Mucosa of stomach (tissue), 1 donor: ENCODE data around the gene FABP3.
"Not testable (repeated sequence)": the region's sequence is repeated elsewhere in the genome, so short reads cannot be mapped to it uniquely, and the experiment has no call there.

Source experiments
- H3K27me3 ChIP-seq: one replicate; pipeline ENCODE4 v1.7.0; 2013; ENCODE audit warnings: mild to moderate bottlenecking, low read length; ENCODE audit not compliant: control insufficient read depth, insufficient read depth
- H3K36me3 ChIP-seq: one replicate; pipeline ENCODE4 v1.7.0; 2013; ENCODE audit warnings: low read length; ENCODE audit not compliant: control insufficient read depth, insufficient read depth
- H3K4me1 ChIP-seq: one replicate; pipeline ENCODE4 v1.7.0; 2013; ENCODE audit warnings: mild to moderate bottlenecking, low read length; ENCODE audit not compliant: control insufficient read depth, insufficient read depth
- H3K4me3 ChIP-seq: one replicate; pipeline ENCODE4 v1.7.0; 2013; ENCODE audit warnings: low read length
- H3K9ac ChIP-seq: one replicate; pipeline ENCODE4 v1.7.0; 2013; ENCODE audit warnings: mild to moderate bottlenecking, low read length, moderate library complexity
- H3K9me3 ChIP-seq: one replicate; pipeline ENCODE4 v1.7.0; 2013; ENCODE audit warnings: mild to moderate bottlenecking, low read length, moderate library complexity; ENCODE audit not compliant: control insufficient read depth
- donor health status: Pancreatic carcinoma.

The FABP3 gene

DNA sequence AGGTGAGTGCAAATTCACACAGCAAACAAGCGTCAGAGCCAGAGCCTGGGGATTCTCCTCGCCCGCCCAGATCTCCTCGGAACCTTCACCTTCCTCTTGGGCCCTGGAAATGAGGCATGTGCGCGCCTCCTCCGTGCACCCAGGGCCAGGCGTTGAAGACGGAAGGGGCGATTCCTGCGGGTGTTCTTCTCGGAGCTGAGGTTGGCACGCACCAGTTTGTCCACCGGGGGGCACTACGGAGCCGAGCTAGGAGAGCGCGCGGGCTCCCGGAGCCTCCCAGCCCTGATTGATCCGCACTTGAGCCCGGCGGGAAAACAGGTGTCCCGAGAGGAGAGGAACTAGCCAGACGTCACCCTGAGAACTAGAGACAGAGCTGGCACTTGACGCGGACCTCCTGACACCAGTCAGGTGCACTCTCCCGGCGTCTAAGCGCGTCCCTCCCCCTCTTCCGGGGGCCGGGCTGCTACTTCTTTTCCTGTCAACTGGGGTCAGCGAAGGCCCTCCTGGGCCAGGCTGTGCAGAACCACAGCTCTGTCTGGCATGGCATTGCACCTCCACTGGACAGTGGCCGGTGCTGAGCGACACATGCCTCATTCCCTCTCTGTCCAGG lies 21.8 kb upstream of the FABP3 start:
- H3K9ac ChIP-seq = peak overlapping the region; percentile 26
- no peak overlapping the region for H3K4me3 ChIP-seq
- H3K4me1 ChIP-seq = peaks cover 23% of the 10 kb centered on the region
- no peaks in the 10 kb centered on the region for H3K9me3 ChIP-seq
- no peaks in the 10 kb centered on the region for H3K27me3 ChIP-seq
- H3K36me3 ChIP-seq = no peaks in the 10 kb centered on the region

DNA sequence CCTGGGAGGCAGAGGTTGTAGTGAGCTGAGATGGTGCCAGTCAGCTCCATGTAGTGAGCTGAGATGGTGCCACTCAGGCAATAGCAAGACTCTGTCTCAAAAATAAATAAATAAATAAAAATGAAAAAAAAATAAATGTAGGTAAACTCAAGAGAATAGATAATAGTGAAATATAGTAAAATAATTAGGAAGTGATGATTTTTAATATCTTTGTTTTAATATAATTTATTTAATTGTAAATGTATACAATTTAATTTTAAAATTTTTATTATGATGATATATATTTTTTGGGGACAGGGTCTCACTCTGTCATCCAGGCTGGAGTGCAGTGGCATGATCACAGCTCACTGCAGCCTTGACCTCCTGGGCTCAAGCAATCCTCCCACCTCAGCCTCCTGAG lies 20.6 kb upstream of the FABP3 start:
- Histone ChIP-seq H3K4me1 (peaks cover 25% of the 10 kb centered on the region), H3K9ac (no peak overlapping the region), H3K4me3 (no peak overlapping the region), H3K9me3 (no peaks in the 10 kb centered on the region), H3K36me3 (no peaks in the 10 kb centered on the region), H3K27me3 (no peaks in the 10 kb centered on the region)

DNA sequence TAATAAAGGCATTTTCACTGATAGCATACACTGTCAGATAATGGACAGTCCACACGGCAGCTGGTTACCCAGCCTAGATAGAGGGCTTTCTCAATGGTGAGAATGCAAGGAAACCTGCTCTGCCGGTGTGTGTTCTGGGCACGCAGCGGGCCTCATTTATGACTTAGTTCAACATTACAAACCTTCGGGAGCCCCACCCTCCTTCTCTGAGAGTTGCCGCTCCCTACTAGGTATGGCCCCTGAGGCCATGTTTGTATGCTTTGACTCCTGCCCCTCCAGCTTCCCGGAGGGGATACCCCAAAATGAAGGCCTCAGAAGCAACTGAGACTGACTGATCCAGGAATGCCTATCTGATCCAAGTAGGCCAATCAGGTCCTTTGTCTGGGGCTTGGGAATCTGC lies 17.2 kb upstream of the FABP3 start:
- H3K36me3 ChIP-seq = no peaks in the 10 kb centered on the region
- no peak overlapping the region for H3K9ac ChIP-seq
- H3K27me3 ChIP-seq = no peaks in the 10 kb centered on the region
- H3K4me1 ChIP-seq = peaks cover 20% of the 10 kb centered on the region
- no peaks in the 10 kb centered on the region for H3K9me3 ChIP-seq
- no peak overlapping the region for H3K4me3 ChIP-seq

DNA sequence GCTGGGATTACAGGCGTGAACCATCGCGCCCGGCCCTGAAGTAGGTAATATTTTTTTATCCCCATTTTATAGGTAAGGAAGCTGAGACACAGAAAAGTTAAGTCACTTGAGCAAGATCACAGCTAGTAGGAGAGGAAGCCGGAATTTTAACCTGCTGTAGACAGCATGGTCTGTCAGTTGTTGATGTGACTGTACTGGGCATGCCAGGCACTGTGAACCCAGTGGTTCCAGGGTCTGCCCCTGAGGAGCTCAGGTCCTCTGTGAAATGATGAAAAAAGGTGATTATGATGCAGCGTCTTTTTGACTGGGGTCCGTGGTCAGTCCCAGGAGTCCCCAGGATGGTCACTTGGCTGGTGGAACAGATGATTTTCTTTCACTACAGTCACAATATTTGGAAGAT lies 16.7 kb upstream of the FABP3 start:
- Histone ChIP-seq H3K9me3 (no peaks in the 10 kb centered on the region), H3K4me3 (no peak overlapping the region), H3K36me3 (no peaks in the 10 kb centered on the region), H3K27me3 (no peaks in the 10 kb centered on the region), H3K4me1 (peaks cover 15% of the 10 kb centered on the region), H3K9ac (no peak overlapping the region)

DNA sequence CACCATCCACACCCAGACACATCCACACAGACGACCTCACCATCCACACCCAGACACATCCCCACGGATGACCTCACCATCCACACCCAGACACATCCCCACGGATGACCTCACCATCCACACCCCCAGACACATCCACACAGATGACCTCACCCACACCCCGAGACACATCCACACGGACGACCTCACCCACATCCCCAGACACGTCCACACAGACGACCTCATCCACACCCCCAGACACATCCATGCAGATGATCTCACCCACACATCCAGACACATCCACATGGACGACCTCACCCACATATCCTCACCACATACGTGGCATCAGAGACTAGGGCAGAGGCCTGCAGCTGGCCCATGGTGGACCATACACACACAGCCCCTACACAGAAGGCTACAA lies 14.7 kb upstream of the FABP3 start:
- Histone ChIP-seq H3K4me3 (no peak overlapping the region), H3K9me3 (no peaks in the 10 kb centered on the region), H3K9ac (no peak overlapping the region), H3K36me3 (no peaks in the 10 kb centered on the region), H3K4me1 (peaks cover 11% of the 10 kb centered on the region), H3K27me3 (no peaks in the 10 kb centered on the region)

DNA sequence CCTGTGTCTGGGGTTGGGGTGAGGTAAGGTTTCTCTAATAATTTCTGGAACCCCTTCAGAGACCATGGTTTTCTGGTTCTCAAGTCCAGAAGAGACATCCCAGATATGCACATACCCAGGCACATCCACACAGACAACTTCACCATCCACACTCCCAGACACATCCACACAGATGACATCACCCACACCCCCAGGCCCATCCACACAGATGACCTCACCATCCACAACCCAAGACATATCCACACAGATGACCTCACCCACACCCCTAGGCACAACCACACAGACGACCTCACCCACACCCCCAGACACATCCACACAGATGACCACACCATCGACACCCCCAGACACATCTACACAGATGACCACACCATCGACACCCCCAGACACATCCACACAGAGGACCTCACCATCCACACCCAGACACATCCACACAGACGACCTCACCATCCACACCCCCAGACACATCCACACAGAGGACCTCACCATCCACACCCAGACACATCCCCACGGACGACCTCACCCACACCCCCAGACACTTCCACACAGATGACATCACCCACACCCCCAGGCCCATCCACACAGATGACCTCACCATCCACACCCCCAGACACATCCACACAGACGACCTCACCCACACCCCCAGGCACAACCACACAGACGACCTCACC lies 13.8 kb upstream of the FABP3 start:
- H3K36me3 ChIP-seq, H3K27me3 ChIP-seq, H3K9ac ChIP-seq, H3K4me3 ChIP-seq, H3K9me3 ChIP-seq: not testable (repeated sequence)
- H3K4me1 ChIP-seq = peaks cover 15% of the 10 kb centered on the region

DNA sequence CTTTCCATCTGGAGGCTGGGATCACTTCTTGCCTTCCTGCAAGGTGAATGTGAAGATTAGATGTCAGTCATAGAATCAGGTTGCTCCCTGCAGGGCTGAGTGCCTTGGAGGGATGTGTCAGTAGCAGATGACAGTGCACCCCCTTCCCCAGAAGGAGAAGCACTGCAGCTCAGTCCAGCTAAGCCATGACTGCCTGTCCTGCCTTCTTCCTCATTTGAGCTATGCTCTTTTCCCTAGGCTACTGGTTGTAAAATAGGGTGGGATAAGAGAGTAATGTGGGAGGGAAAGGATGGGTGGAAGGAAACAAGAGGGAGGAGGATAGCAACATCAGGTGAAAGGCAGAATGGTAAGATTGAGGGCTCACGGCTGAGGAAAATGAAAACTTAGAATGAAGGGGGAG lies 11.1 kb upstream of the FABP3 start:
- no peak overlapping the region for H3K4me3 ChIP-seq
- no peaks in the 10 kb centered on the region for H3K36me3 ChIP-seq
- H3K27me3 ChIP-seq = no peaks in the 10 kb centered on the region
- no peak overlapping the region for H3K9ac ChIP-seq
- no peaks in the 10 kb centered on the region for H3K9me3 ChIP-seq
- H3K4me1 ChIP-seq = peaks cover 11% of the 10 kb centered on the region

DNA sequence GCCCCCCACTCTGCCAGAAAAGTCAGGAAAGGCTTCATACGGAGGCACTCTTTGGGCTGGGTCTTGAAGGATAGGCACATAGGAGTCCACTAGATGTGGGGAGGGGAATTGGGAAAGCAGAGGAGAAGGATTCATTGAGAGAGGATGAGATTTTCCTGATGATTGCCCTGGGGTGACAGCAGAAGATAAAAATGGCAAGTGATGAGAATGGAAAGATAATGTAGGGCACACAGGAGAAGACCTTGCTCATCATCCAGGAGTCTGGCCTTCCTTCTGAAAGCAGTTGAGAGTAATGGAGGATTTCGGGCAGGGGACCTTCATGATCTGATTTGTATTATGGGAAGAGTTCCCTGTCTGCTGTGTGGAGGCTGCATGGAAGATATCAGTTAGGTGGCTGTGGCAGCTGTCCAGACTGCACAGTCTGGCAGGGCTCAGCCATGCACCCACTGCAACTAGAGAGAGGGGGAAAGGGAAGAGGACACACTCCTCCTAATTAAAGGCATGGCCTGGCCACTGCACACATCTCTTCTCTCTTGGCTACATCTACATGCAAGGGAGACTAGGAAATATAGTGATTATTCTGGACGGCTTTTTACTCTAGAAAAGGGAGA lies 9.6 kb upstream of the FABP3 start:
- peaks cover 11% of the 10 kb centered on the region for H3K4me1 ChIP-seq
- no peak overlapping the region for H3K4me3 ChIP-seq
- H3K27me3 ChIP-seq = no peaks in the 10 kb centered on the region
- no peaks in the 10 kb centered on the region for H3K36me3 ChIP-seq
- H3K9me3 ChIP-seq = no peaks in the 10 kb centered on the region
- no peak overlapping the region for H3K9ac ChIP-seq

DNA sequence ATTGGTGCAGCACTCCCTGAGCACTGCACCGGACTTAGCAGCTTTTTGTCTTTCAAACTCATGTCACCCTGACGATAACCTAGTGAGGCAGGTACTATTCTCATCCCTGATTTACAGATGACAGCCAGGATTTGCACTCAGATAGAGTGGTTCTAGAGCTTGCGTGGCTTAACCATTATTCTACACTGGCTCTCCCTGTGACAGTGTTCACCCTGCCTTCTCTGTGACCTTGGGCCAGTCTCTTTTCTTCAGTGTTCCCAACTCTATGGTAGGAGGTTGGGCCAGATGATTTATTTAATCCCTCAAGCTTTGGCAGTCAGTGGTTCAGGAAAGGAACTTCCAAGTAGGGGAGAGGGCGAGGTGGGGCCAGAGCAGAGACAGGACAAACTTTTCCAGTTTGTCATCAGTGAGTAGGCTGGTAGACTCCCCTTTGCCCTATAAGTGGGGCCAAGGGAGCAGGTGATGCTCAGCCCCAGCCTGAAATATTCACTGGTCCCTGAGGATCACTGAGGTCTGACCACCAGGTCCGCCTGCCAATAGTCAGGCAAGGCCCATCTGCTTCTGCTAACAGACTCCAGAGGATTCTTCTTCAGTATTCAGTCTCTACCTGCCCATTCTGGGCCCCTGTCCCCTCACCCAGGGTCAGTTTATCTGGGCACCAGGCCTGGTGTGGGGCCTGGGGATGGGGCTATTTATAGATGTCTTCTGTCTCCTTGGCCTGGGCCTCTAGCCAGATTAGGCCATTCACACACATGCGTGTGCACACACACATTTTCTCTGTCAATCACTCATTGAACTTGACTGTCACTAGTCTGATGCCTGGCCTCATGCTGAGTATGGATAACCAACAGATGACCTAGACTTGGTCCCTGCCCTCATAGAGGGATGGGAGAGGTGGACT lies 8.8 kb upstream of the FABP3 start:
- no peaks in the 10 kb centered on the region for H3K27me3 ChIP-seq
- no peak overlapping the region for H3K9ac ChIP-seq
- H3K4me1 ChIP-seq = peaks cover 11% of the 10 kb centered on the region
- no peaks in the 10 kb centered on the region for H3K36me3 ChIP-seq
- no peaks in the 10 kb centered on the region for H3K9me3 ChIP-seq
- H3K4me3 ChIP-seq = no peak overlapping the region

DNA sequence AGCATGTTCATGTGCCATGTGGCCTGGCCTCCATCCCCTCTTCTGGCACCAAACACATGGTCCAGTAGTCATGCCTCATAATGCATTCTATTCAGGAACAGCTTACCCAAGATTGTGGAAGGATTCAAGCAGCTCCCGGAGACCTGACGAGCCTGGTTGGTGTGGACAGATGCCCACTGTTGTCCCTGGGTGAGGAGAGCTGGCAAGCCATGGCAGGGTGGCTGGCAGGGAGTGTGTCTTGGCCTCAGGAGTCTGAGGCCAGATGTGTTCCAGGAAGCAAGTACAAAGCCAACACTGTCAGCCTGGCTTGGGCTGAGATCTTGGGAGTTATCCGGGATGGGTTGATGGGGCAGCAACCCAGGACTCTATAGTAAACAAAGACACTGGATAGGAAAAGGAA lies 7.3 kb upstream of the FABP3 start:
- H3K9me3 ChIP-seq = no peaks in the 10 kb centered on the region
- peaks cover 11% of the 10 kb centered on the region for H3K4me1 ChIP-seq
- H3K36me3 ChIP-seq = no peaks in the 10 kb centered on the region
- no peaks in the 10 kb centered on the region for H3K27me3 ChIP-seq
- no peak overlapping the region for H3K4me3 ChIP-seq
- no peak overlapping the region for H3K9ac ChIP-seq

DNA sequence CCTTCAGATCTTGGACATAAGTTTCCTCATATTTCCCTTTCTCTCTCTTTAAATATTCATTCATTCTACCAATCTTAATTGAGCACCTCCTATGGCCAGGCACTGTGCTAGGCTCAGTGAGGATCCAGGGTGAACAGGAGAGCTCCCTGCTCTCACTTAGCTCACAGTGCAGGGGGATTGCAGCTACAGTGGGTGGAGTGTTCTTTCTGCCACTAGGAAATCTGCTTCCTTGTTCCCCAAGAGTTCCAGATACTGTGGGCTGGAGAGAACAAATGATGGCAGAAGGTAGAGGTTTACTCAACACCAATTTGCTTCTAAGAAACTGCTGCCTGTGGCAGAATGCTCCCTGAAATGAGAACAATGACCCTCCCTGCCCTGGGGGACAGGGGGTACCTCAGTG lies 5.1 kb upstream of the FABP3 start:
- no peak overlapping the region for H3K9ac ChIP-seq
- H3K27me3 ChIP-seq = no peaks in the 10 kb centered on the region
- H3K4me3 ChIP-seq = no peak overlapping the region
- H3K9me3 ChIP-seq = no peaks in the 10 kb centered on the region
- no peaks in the 10 kb centered on the region for H3K36me3 ChIP-seq
- peaks cover 15% of the 10 kb centered on the region for H3K4me1 ChIP-seq

DNA sequence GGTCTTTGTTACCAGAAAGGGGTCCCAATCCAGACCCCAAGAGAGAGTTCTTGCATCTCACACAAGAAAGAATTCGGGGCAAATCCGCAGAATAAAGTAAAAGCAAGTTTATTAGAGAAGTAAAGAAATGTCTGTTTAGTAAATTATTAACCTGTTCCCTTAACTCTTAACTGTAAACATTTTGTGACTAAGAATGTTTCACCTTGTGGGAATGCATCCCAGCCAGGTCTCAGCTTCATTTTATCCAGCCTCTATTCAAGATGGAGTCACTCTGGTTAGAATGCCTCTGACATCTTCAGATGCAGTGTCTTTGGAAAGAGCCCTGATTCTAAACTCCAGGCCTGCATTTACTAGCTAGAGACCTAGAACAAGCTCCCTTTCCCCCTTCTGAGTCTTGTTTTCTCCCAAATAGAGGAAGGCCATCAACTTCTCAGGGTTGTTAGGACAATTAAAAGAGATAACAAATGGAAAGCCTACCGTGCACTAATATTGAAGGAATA lies 4.5 kb upstream of the FABP3 start:
- H3K9ac ChIP-seq = no peak overlapping the region
- H3K4me1 ChIP-seq = peaks cover 19% of the 10 kb centered on the region
- H3K27me3 ChIP-seq = no peaks in the 10 kb centered on the region
- H3K36me3 ChIP-seq = no peaks in the 10 kb centered on the region
- H3K9me3 ChIP-seq = no peaks in the 10 kb centered on the region
- no peak overlapping the region for H3K4me3 ChIP-seq
